Right lobe of liver (tissue), 4 donors: Measurements from ENCODE around the gene TRIM71.

Experiments
- POLR2A ChIP-seq: fragments of 450-650 bp; IDR thresholded peaks from one replicate; pipeline ENCODE4 v1.6.1; 2017; ENCODE audit warnings: antibody characterized with exemption, mild to moderate bottlenecking
- TF ChIP-seq, protein P1 (sequence below), 4 donors: fragments of 200-600 bp in 3 of 4; fragments of 450-650 bp in 1 of 4; IDR thresholded peaks; one replicate each; pipeline versions ENCODE4 v1.5.1 to v1.8.0; 2016 to 2022; ENCODE audit warnings: antibody characterized with exemption in 4 of 4, mild to moderate bottlenecking in 2 of 4
- donor health status: DM: no; HTN: no; CAD: no.
- donor health status: DM: no; HTN: no; CAD: no.
- donor health status: DM: no; HTN: yes; CAD: no.

GRCh38 chr3:32945136-32945535 lies 127.3 kb downstream of the TRIM71 start:
- TF ChIP-seq, protein P1, sequence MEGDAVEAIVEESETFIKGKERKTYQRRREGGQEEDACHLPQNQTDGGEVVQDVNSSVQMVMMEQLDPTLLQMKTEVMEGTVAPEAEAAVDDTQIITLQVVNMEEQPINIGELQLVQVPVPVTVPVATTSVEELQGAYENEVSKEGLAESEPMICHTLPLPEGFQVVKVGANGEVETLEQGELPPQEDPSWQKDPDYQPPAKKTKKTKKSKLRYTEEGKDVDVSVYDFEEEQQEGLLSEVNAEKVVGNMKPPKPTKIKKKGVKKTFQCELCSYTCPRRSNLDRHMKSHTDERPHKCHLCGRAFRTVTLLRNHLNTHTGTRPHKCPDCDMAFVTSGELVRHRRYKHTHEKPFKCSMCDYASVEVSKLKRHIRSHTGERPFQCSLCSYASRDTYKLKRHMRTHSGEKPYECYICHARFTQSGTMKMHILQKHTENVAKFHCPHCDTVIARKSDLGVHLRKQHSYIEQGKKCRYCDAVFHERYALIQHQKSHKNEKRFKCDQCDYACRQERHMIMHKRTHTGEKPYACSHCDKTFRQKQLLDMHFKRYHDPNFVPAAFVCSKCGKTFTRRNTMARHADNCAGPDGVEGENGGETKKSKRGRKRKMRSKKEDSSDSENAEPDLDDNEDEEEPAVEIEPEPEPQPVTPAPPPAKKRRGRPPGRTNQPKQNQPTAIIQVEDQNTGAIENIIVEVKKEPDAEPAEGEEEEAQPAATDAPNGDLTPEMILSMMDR (IDR thresholded peaks at IDR 0.05): no peak
- TF ChIP-seq POLR2A: no peak
